Measurements from ENCODE around the gene CIB2. TPM values are rescaled to one million over a fixed set of nuclear protein-coding genes. Genes with fewer than 3 reads are reported as not detected.

Gene CIB2
- polyA plus RNA-seq, 3 donors from 2014 or later: 1.8 to 2.8 TPM; not detected in 1

- H3K27ac Mint-ChIP-seq: no peak overlapping the region
- no peak overlapping the region for H3K4me3 Mint-ChIP-seq
- no peak for DNase-seq
These were observed 49.0 kb downstream of the CIB2 start for GRCh38 chr15:78082106-78082742.

GRCh38 chr15:78080088-78080460 is 51.2 kb downstream of the CIB2 start:
- Mint-ChIP-seq H3K4me3 (peak overlapping the region in 1 of 5 donors; percentile 40), H3K9me3 (no peaks in the 10 kb centered on the region), H3K4me1 (peaks cover 22 to 27% of the 10 kb centered on the region in 2 donors), H3K36me3 (peaks cover 0 to 4% (median 0%) of the 10 kb centered on the region in 3 donors), H3K27ac (no peak overlapping the region), H3K27me3 (ENCODE audit: low read depth in 3 of 3) (peaks cover 0 to 4% (median 2%) of the 10 kb centered on the region in 3 donors)
- no peak for DNase-seq

More at GRCh38 chr15:78082106-78082742, 49.0 kb downstream of the CIB2 start:
- Mint-ChIP-seq H3K4me1 (peaks cover 5 to 7% of the 10 kb centered on the region in 2 donors), H3K9me3 (no peaks in the 10 kb centered on the region), H3K36me3 (peaks cover 0 to 4% (median 0%) of the 10 kb centered on the region in 3 donors), H3K27me3 (ENCODE audit: low read depth in 3 of 3) (peaks cover 0 to 2% (median 0%) of the 10 kb centered on the region in 3 donors)

GRCh38 chr15:78079298-78080087 is 51.8 kb downstream of the CIB2 start:
- no peak for DNase-seq
- Mint-ChIP-seq H3K27ac (peak overlapping the region in 2 of 6 donors; percentile 21 to 67), H3K27me3 (ENCODE audit: low read depth in 3 of 3) (peaks cover 0 to 4% (median 2%) of the 10 kb centered on the region in 3 donors), H3K9me3 (no peaks in the 10 kb centered on the region), H3K4me1 (peaks cover 24 to 32% of the 10 kb centered on the region in 2 donors), H3K36me3 (peaks cover 0 to under 1% (median 0%) of the 10 kb centered on the region in 3 donors), H3K4me3 (peak overlapping the region in 3 of 5 donors; percentile 14 to 55 (median 40))

GRCh38 chr15:78077871-78078210 is 53.4 kb downstream of the CIB2 start:
- DNase-seq: no peak
- H3K27me3 Mint-ChIP-seq (ENCODE audit: low read depth in 3 of 3): peaks cover 0 to 4% (median 2%) of the 10 kb centered on the region in 3 donors
- H3K36me3 Mint-ChIP-seq: no peaks in the 10 kb centered on the region
- H3K9me3 Mint-ChIP-seq: no peaks in the 10 kb centered on the region
- H3K27ac Mint-ChIP-seq: peak overlapping the region; percentile 76 to 87 (median 85)
- H3K4me3 Mint-ChIP-seq: peak overlapping the region; percentile 85 to 91 (median 89)
- H3K4me1 Mint-ChIP-seq: peaks cover 29 to 45% of the 10 kb centered on the region in 2 donors

GRCh38 chr15:78077053-78077870 is 54.0 kb downstream of the CIB2 start, which contains the start of gene TBC1D2B:
TBC1D2B (minus strand) TSS chr15:78077711; CDS start chr15:78077652, 59 bp downstream.
- H3K27me3 Mint-ChIP-seq (ENCODE audit: low read depth in 3 of 3): peaks cover 0 to 4% (median 2%) of the 10 kb centered on the region in 3 donors
- H3K4me3 Mint-ChIP-seq: peak within 1 kb of the TSS; percentile 89 to 99 (median 95)
- peak within 1 kb of the TSS; percentile 85 to 96 (median 89) for H3K27ac Mint-ChIP-seq
- peak; percentile 61 to 70 (median 66) for DNase-seq
- H3K9me3 Mint-ChIP-seq: no peaks in the 10 kb centered on the region
- no peaks in the 10 kb centered on the region for H3K36me3 Mint-ChIP-seq
- H3K4me1 Mint-ChIP-seq: peaks cover 32 to 51% of the 10 kb centered on the region in 2 donors

- no peak for DNase-seq
- Mint-ChIP-seq H3K27ac (peak overlapping the region; percentile 85 to 96 (median 89)), H3K4me1 (peaks cover 35 to 58% of the 10 kb centered on the region in 2 donors), H3K27me3 (ENCODE audit: low read depth in 3 of 3) (peaks cover 0 to 4% (median 2%) of the 10 kb centered on the region in 3 donors), H3K9me3 (no peaks in the 10 kb centered on the region), H3K4me3 (peak overlapping the region; percentile 89 to 99 (median 95)), H3K36me3 (no peaks in the 10 kb centered on the region)
These were observed 54.8 kb downstream of the CIB2 start for GRCh38 chr15:78076231-78077052.

GRCh38 chr15:78075490-78076230 is 55.6 kb downstream of the CIB2 start:
- H3K27ac Mint-ChIP-seq: peak overlapping the region; percentile 68 to 92 (median 81)
- peak overlapping the region; percentile 86 to 99 (median 95) for H3K4me3 Mint-ChIP-seq
- no peaks in the 10 kb centered on the region for H3K36me3 Mint-ChIP-seq
- peaks cover 37 to 62% of the 10 kb centered on the region in 2 donors for H3K4me1 Mint-ChIP-seq
- H3K9me3 Mint-ChIP-seq: no peaks in the 10 kb centered on the region
- no peak for DNase-seq
- H3K27me3 Mint-ChIP-seq (ENCODE audit: low read depth in 3 of 3): peaks cover 0 to 4% (median 2%) of the 10 kb centered on the region in 3 donors

GRCh38 chr15:78073046-78073787 is 58.0 kb downstream of the CIB2 start:
- Mint-ChIP-seq H3K36me3 (no peaks in the 10 kb centered on the region), H3K4me3 (no peak overlapping the region), H3K9me3 (no peaks in the 10 kb centered on the region), H3K27me3 (ENCODE audit: low read depth in 3 of 3) (peaks cover 2 to 9% (median 2%) of the 10 kb centered on the region in 3 donors), H3K27ac (peak overlapping the region; percentile 1 to 84 (median 22)), H3K4me1 (peaks cover 37 to 60% of the 10 kb centered on the region in 2 donors)
- DNase-seq: no peak

GRCh38 chr15:78072080-78072892 is 59.0 kb downstream of the CIB2 start:
- Mint-ChIP-seq H3K27me3 (ENCODE audit: low read depth in 3 of 3) (peaks cover 0 to 9% (median 2%) of the 10 kb centered on the region in 3 donors), H3K4me3 (no peak overlapping the region), H3K4me1 (peaks cover 32 to 54% of the 10 kb centered on the region in 2 donors), H3K9me3 (no peaks in the 10 kb centered on the region), H3K36me3 (no peaks in the 10 kb centered on the region), H3K27ac (peak overlapping the region; percentile 1 to 84 (median 30))
- DNase-seq: no peak

- no peak overlapping the region for H3K4me3 Mint-ChIP-seq
- no peaks in the 10 kb centered on the region for H3K36me3 Mint-ChIP-seq
- H3K4me1 Mint-ChIP-seq: peaks cover 27 to 48% of the 10 kb centered on the region in 2 donors
- DNase-seq: no peak
- peak overlapping the region in 4 of 6 donors; percentile 11 to 49 (median 34) for H3K27ac Mint-ChIP-seq
- H3K9me3 Mint-ChIP-seq: no peaks in the 10 kb centered on the region
- peaks cover 0 to 5% (median 2%) of the 10 kb centered on the region in 3 donors for H3K27me3 Mint-ChIP-seq (ENCODE audit: low read depth in 3 of 3)
These were observed 59.9 kb downstream of the CIB2 start for GRCh38 chr15:78071383-78071782.

Data from immature natural killer cell (primary cell).